ENCODE results near the gene ELL. TPM values are rescaled to one million over a fixed set of nuclear protein-coding genes. Genes with fewer than 3 reads are reported as not detected.

The ELL gene
- total and polyA plus RNA-seq, 9 of the 15 experiments (the other 6 are each of a cell fraction or from before 2014, with no cell fraction given), result 0.24 to 22.5 (median 4.1) TPM

- no peak for TF ChIP-seq RNF219 (CRISPR knock-in tag; IDR thresholded peaks at IDR 0.05)
- TF ChIP-seq FUS (optimal IDR thresholded peaks at IDR 0.05; ENCODE audit: low read depth, low read length), result no peak
- TF ChIP-seq ATF6 (CRISPR knock-in tag; IDR thresholded peaks at IDR 0.05), result no peak
- peak; percentile 51 for TF ChIP-seq ZNF79 (CRISPR knock-in tag; IDR thresholded peaks at IDR 0.05; ENCODE audit: low read depth)
- TF ChIP-seq E4F1 (CRISPR knock-in tag; IDR thresholded peaks at IDR 0.05; ENCODE audit: borderline replicate concordance), result no peak
- TF ChIP-seq CREBBP (IDR thresholded peaks at IDR 0.05; ENCODE audit: low read depth, low read length), result no peak
- peak; percentile 52; the same call in 1 of the 2 replicates for TF ChIP-seq TEAD2 (tag; IDR thresholded peaks at IDR 0.05)
- TF ChIP-seq GTF2E2 (tag; IDR thresholded peaks at IDR 0.05), result no peak
- TF ChIP-seq ZKSCAN1 (IDR thresholded peaks at IDR 0.05; ENCODE audit: low read depth, low read length), result no peak
- TF ChIP-seq FOXA3 (CRISPR knock-in tag; conservative IDR thresholded peaks at IDR 0.05 in 1 of 2, IDR thresholded peaks at IDR 0.05 in 1 of 2), result no peak
- TF ChIP-seq NR2F6 (CRISPR knock-in tag; IDR thresholded peaks at IDR 0.05), result no peak
- no peak for TF ChIP-seq RBM17 (IDR thresholded peaks at IDR 0.05; ENCODE audit: borderline replicate concordance, low read depth, low read length)
- TF ChIP-seq IRF9 (tag; IDR thresholded peaks at IDR 0.05), result no peak
- TF ChIP-seq PCBP1 (IDR thresholded peaks at IDR 0.05; ENCODE audit: low read depth, low read length, poor library complexity, severe bottlenecking), result no peak
- TF ChIP-seq IRF2 (CRISPR knock-in tag; IDR thresholded peaks at IDR 0.05), result no peak
- peak; percentile 76 for TF ChIP-seq RBFOX2 (IDR thresholded peaks at IDR 0.05; ENCODE audit: low read depth, low read length)
- no peak for TF ChIP-seq NCOA4 (IDR thresholded peaks at IDR 0.05; ENCODE audit: partially characterized antibody)
- peak; percentile 32 for TF ChIP-seq HMGN3 (IDR thresholded peaks at IDR 0.05; ENCODE audit: borderline replicate concordance, extremely low read depth, insufficient read length, low read depth, low read length)
- TF ChIP-seq GABPB2 (CRISPR knock-in tag; conservative IDR thresholded peaks at IDR 0.05), result no peak
- no peak for TF ChIP-seq ADNP (tag; IDR thresholded peaks at IDR 0.05)
- TF ChIP-seq SOX6 (IDR thresholded peaks at IDR 0.05), result 0 out of 2 replicates have a peak, but pooled peaks have one; percentile 43
Measured at GRCh38 chr19:18415178-18415867, 106.5 kb downstream of the ELL start (continued).
